Transverse colon (tissue), 4 donors: Measurements from ENCODE around the gene NDUFC2.

Source experiments
- EP300 ChIP-seq: sonication (generic); formaldehyde crosslinking; IDR thresholded peaks from one replicate; pipeline ENCODE4 v1.6.1; 2017; ENCODE audit warnings: antibody characterized with exemption, low read depth
- POLR2A ChIP-seq: fragments of 450-650 bp; IDR thresholded peaks from one replicate; pipeline ENCODE4 v1.6.1; 2016; ENCODE audit warnings: antibody characterized with exemption, mild to moderate bottlenecking, moderate library complexity
- POLR2AphosphoS5 ChIP-seq, 3 donors: sonication (generic); formaldehyde crosslinking; IDR thresholded peaks; one replicate each; pipeline ENCODE4 v1.6.1; 2016; ENCODE audit warnings: antibody characterized with exemption in 3 of 3
- TF ChIP-seq, protein P1 (sequence below), 5 experiments: fragments of 200-600 bp in 3 of 5; fragments of 450-650 bp in 2 of 5; sonication (generic) in 3 of 5; IDR thresholded peaks; 1 replicate in 2 of 5; 2 replicates in 3 of 5; pipeline ENCODE4 v1.5.1; 2016 to 2017; ENCODE audit warnings: antibody characterized with exemption in 5 of 5, inconsistent platforms in 3 of 5, mild to moderate bottlenecking in 2 of 5, moderate library complexity in 1 of 5

DNA sequence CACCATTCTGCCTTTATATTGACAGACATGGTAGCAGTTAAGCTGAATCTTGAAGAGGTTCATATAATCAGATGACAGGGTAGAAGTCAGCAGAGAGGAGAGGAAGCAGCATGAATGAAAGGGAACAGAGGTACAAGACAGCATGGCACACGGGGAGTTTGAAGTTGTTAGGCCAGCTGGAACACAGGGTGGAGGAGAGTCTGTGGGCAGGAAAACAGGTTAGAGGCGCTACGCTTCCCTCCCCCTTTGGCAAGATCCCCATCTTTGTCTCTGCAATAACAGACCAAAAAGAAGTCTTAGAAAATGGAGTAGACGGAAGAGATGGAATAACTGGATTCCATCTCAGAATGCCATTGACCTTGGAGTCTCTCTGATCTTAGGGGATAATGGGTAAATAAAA is 20.0 kb upstream of the NDUFC2 start:
- no peak for TF ChIP-seq POLR2A
- TF ChIP-seq, protein P1, sequence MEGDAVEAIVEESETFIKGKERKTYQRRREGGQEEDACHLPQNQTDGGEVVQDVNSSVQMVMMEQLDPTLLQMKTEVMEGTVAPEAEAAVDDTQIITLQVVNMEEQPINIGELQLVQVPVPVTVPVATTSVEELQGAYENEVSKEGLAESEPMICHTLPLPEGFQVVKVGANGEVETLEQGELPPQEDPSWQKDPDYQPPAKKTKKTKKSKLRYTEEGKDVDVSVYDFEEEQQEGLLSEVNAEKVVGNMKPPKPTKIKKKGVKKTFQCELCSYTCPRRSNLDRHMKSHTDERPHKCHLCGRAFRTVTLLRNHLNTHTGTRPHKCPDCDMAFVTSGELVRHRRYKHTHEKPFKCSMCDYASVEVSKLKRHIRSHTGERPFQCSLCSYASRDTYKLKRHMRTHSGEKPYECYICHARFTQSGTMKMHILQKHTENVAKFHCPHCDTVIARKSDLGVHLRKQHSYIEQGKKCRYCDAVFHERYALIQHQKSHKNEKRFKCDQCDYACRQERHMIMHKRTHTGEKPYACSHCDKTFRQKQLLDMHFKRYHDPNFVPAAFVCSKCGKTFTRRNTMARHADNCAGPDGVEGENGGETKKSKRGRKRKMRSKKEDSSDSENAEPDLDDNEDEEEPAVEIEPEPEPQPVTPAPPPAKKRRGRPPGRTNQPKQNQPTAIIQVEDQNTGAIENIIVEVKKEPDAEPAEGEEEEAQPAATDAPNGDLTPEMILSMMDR (IDR thresholded peaks at IDR 0.05): no peak
- TF ChIP-seq EP300: no peak
- TF ChIP-seq POLR2AphosphoS5 (IDR thresholded peaks at IDR 0.05): no peak
